Measurements from ENCODE around the gene HBM.

Gene HBM

GRCh38 chr16:140175-140857 is 25.5 kb upstream of the HBM start:
- no peak for ATAC-seq
- TF ChIP-seq ZC3H10 (CRISPR knock-in tag; IDR thresholded peaks at IDR 0.05) (no peak), TSHZ2 (CRISPR knock-in tag; IDR thresholded peaks at IDR 0.05) (no peak), ZNF70 (CRISPR knock-in tag; IDR thresholded peaks at IDR 0.05) (no peak), ARNTL (CRISPR knock-in tag; IDR thresholded peaks at IDR 0.05; ENCODE audit: borderline replicate concordance, low read depth) (no peak)

GRCh38 chr16:142405-142967 is 23.3 kb upstream of the HBM start:
- ATAC-seq: no peak
- no peak for TF ChIP-seq TSHZ2 (CRISPR knock-in tag; IDR thresholded peaks at IDR 0.05)
- no peak for TF ChIP-seq SNAI2 (CRISPR knock-in tag; IDR thresholded peaks at IDR 0.05)
- TF ChIP-seq TOX (CRISPR knock-in tag; IDR thresholded peaks at IDR 0.05; ENCODE audit: borderline replicate concordance): no peak
- TF ChIP-seq BACH2 (CRISPR knock-in tag; IDR thresholded peaks at IDR 0.05; ENCODE audit: borderline replicate concordance): no peak
- no peak for TF ChIP-seq POU6F1 (CRISPR knock-in tag; IDR thresholded peaks at IDR 0.05; ENCODE audit: borderline replicate concordance, low read depth)
- TF ChIP-seq CSRNP3 (CRISPR knock-in tag; IDR thresholded peaks at IDR 0.05): no peak
- TF ChIP-seq ZC3H10 (CRISPR knock-in tag; IDR thresholded peaks at IDR 0.05): no peak
- TF ChIP-seq GLIS3 (CRISPR knock-in tag; IDR thresholded peaks at IDR 0.05): no peak

- ATAC-seq: no peak
- TF ChIP-seq TSHZ2 (CRISPR knock-in tag; IDR thresholded peaks at IDR 0.05) (no peak), CREB5 (CRISPR knock-in tag; IDR thresholded peaks at IDR 0.05; ENCODE audit: low read depth) (no peak), ZFP3 (CRISPR knock-in tag; IDR thresholded peaks at IDR 0.05) (no peak), CSDC2 (CRISPR knock-in tag; IDR thresholded peaks at IDR 0.05) (no peak), PATZ1 (CRISPR knock-in tag; IDR thresholded peaks at IDR 0.05; ENCODE audit: borderline replicate concordance) (no peak), BACH2 (CRISPR knock-in tag; IDR thresholded peaks at IDR 0.05; ENCODE audit: borderline replicate concordance) (no peak), ZNF70 (CRISPR knock-in tag; IDR thresholded peaks at IDR 0.05) (no peak), TOX (CRISPR knock-in tag; IDR thresholded peaks at IDR 0.05; ENCODE audit: borderline replicate concordance) (no peak), GLIS3 (CRISPR knock-in tag; IDR thresholded peaks at IDR 0.05) (no peak), SNAI2 (CRISPR knock-in tag; IDR thresholded peaks at IDR 0.05) (no peak), ISL1 (CRISPR knock-in tag; IDR thresholded peaks at IDR 0.05) (no peak), ZNF565 (CRISPR knock-in tag; conservative IDR thresholded peaks at IDR 0.05; ENCODE audit: low read depth) (no peak), PPARA (CRISPR knock-in tag; IDR thresholded peaks at IDR 0.05; ENCODE audit: borderline replicate concordance) (no peak), OSR1 (CRISPR knock-in tag; IDR thresholded peaks at IDR 0.05) (no peak), ZC3H10 (CRISPR knock-in tag; IDR thresholded peaks at IDR 0.05) (no peak), TCF4 (CRISPR knock-in tag; IDR thresholded peaks at IDR 0.05; ENCODE audit: borderline replicate concordance) (no peak), ARNTL (CRISPR knock-in tag; IDR thresholded peaks at IDR 0.05; ENCODE audit: borderline replicate concordance, low read depth) (no peak)
Measured at GRCh38 chr16:143047-143446, 22.7 kb upstream of the HBM start.

Data from SK-N-SH treated with all-trans-retinoic acid at 6 μM for 48 hours (cell line).